ENCODE results near the gene GSK3B. TPM values are rescaled to one million over a fixed set of nuclear protein-coding genes. Genes with fewer than 3 reads are reported as not detected.

Gene GSK3B
- total RNA-seq, 2 donors from 2014 or later: 57.3 to 59.8 TPM

GRCh38 chr3:119873646-119874045 lies 220.6 kb downstream of the GSK3B start:
- no peaks in the 10 kb centered on the region for H3K9me3 Mint-ChIP-seq
- H3K27me3 ChIP-seq (ENCODE audit: control insufficient read depth, insufficient read depth, low read length, poor library complexity, severe bottlenecking): no peaks in the 10 kb centered on the region
- H3K36me3 Mint-ChIP-seq (ENCODE audit: low read depth): no peaks in the 10 kb centered on the region
- no peaks in the 10 kb centered on the region for H3K9me3 ChIP-seq (ENCODE audit: control insufficient read depth, low read length)
- H3K4me3 ChIP-seq (ENCODE audit: low read length): no peak overlapping the region
- H3K36me3 ChIP-seq (ENCODE audit: control insufficient read depth, insufficient read depth, low read length): peaks cover 17% of the 10 kb centered on the region
- 87% methylated on average over 2 of the region's 2 CpGs; no CpG with 5 or more reads in 1 of the 2 experiments for WGBS, 2 experiments (ENCODE audit: insufficient coverage in 1 of 2, insufficient read length in 1 of 2)
- TF ChIP-seq, protein P1, sequence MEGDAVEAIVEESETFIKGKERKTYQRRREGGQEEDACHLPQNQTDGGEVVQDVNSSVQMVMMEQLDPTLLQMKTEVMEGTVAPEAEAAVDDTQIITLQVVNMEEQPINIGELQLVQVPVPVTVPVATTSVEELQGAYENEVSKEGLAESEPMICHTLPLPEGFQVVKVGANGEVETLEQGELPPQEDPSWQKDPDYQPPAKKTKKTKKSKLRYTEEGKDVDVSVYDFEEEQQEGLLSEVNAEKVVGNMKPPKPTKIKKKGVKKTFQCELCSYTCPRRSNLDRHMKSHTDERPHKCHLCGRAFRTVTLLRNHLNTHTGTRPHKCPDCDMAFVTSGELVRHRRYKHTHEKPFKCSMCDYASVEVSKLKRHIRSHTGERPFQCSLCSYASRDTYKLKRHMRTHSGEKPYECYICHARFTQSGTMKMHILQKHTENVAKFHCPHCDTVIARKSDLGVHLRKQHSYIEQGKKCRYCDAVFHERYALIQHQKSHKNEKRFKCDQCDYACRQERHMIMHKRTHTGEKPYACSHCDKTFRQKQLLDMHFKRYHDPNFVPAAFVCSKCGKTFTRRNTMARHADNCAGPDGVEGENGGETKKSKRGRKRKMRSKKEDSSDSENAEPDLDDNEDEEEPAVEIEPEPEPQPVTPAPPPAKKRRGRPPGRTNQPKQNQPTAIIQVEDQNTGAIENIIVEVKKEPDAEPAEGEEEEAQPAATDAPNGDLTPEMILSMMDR (conservative IDR thresholded peaks at IDR 0.05): no peak
- no peaks in the 10 kb centered on the region for H3K4me1 ChIP-seq (ENCODE audit: control insufficient read depth, insufficient read depth, low read length)
- H3K27ac ChIP-seq (ENCODE audit: low read depth, low read length): no peak overlapping the region
- DNase-seq: no peak
- no peak overlapping the region for H3K9ac ChIP-seq (ENCODE audit: extremely low read depth, low read length, poor library complexity, severe bottlenecking)
- no peaks in the 10 kb centered on the region for H3K27me3 Mint-ChIP-seq (ENCODE audit: insufficient read depth)
- peaks cover 5% of the 10 kb centered on the region for H3K4me1 Mint-ChIP-seq
- H3K4me3 Mint-ChIP-seq: no peak overlapping the region
- H3K27ac Mint-ChIP-seq: no peak overlapping the region

- no peaks in the 10 kb centered on the region for H3K36me3 Mint-ChIP-seq (ENCODE audit: low read depth)
- 95% methylated on average over 2 of the region's 2 CpGs; no CpG with 5 or more reads in 1 of the 2 experiments for WGBS, 2 experiments (ENCODE audit: insufficient coverage in 1 of 2, insufficient read length in 1 of 2)
These were observed 221.5 kb downstream of the GSK3B start for GRCh38 chr3:119872773-119873172.

GRCh38 chr3:119871571-119871970 lies 222.7 kb downstream of the GSK3B start:
- Histone ChIP-seq H3K27me3 (ENCODE audit: control insufficient read depth, insufficient read depth, low read length, poor library complexity, severe bottlenecking) (no peaks in the 10 kb centered on the region), H3K36me3 (ENCODE audit: control insufficient read depth, insufficient read depth, low read length) (peaks cover 26% of the 10 kb centered on the region), H3K9ac (ENCODE audit: extremely low read depth, low read length, poor library complexity, severe bottlenecking) (no peak overlapping the region), H3K4me1 (ENCODE audit: control insufficient read depth, insufficient read depth, low read length) (no peaks in the 10 kb centered on the region), H3K4me3 (ENCODE audit: low read length) (no peak overlapping the region), H3K27ac (ENCODE audit: low read depth, low read length) (no peak overlapping the region), H3K9me3 (ENCODE audit: control insufficient read depth, low read length) (no peaks in the 10 kb centered on the region)
- TF ChIP-seq, protein P1 (conservative IDR thresholded peaks at IDR 0.05): no peak
- WGBS, 2 experiments (ENCODE audit: insufficient coverage in 1 of 2, insufficient read length in 1 of 2): 100% methylated on average over 1 of the region's 1 CpG; no CpG with 5 or more reads in 1 of the 2 experiments
- Mint-ChIP-seq H3K27ac (no peak overlapping the region), H3K36me3 (ENCODE audit: low read depth) (peaks cover under 1% of the 10 kb centered on the region), H3K4me3 (no peak overlapping the region), H3K4me1 (peaks cover 5% of the 10 kb centered on the region), H3K27me3 (ENCODE audit: insufficient read depth) (no peaks in the 10 kb centered on the region), H3K9me3 (no peaks in the 10 kb centered on the region)
- DNase-seq: no peak

More at GRCh38 chr3:119872773-119873172, 221.5 kb downstream of the GSK3B start:
- H3K4me1 Mint-ChIP-seq: peaks cover 5% of the 10 kb centered on the region
- H3K4me3 Mint-ChIP-seq: no peak overlapping the region
- Histone ChIP-seq H3K36me3 (ENCODE audit: control insufficient read depth, insufficient read depth, low read length) (peaks cover 18% of the 10 kb centered on the region), H3K9ac (ENCODE audit: extremely low read depth, low read length, poor library complexity, severe bottlenecking) (no peak overlapping the region), H3K27me3 (ENCODE audit: control insufficient read depth, insufficient read depth, low read length, poor library complexity, severe bottlenecking) (no peaks in the 10 kb centered on the region), H3K27ac (ENCODE audit: low read depth, low read length) (no peak overlapping the region), H3K9me3 (ENCODE audit: control insufficient read depth, low read length) (no peaks in the 10 kb centered on the region), H3K4me1 (ENCODE audit: control insufficient read depth, insufficient read depth, low read length) (no peaks in the 10 kb centered on the region), H3K4me3 (ENCODE audit: low read length) (no peak overlapping the region)
- TF ChIP-seq, protein P1 (conservative IDR thresholded peaks at IDR 0.05): no peak
- H3K9me3 Mint-ChIP-seq: no peaks in the 10 kb centered on the region
- no peak for DNase-seq
- no peak overlapping the region for H3K27ac Mint-ChIP-seq
- H3K27me3 Mint-ChIP-seq (ENCODE audit: insufficient read depth): no peaks in the 10 kb centered on the region
